Measurements from ENCODE around the gene DYRK3.

The DYRK3 gene

DNA sequence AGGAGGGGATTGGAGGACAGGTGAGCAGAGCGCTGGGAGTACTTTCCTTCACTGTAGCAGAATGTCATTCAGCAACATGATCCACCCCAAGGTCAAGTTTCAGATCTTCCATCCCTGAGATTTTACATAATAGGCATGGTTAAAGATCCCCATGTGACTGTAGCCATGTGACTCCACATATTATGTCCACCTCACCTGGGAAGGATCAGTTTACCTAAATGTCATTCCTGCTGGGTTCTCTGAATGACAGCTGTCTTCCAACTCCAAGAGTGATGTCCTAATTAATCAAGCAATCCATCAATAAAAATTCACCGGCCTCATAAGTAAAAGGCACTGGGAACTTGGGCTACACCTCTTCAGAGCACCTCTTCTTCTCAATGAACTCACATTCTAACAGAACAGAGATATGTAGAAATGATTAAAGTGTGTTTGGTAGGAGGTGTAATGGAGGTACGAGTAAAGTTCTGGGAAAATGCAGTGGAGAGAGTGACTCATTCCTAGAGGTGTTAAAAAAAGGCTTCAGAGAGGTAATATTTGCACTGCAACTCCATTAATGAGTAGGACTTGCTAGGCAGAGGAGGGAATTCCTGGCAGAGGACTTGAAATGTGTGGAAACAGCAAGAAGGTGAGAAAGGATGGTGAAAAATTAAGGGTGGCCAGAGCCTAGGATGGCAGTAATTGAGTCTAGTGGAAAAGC is 27.2 kb downstream of the DYRK3 start:
- H3K4me3 ChIP-seq (ENCODE audit: low read length), result no peak overlapping the region
- no peaks in the 10 kb centered on the region for H3K36me3 ChIP-seq (ENCODE audit: control insufficient read depth, low read length)
- no peaks in the 10 kb centered on the region for H3K9me3 ChIP-seq (ENCODE audit: control insufficient read depth, insufficient read depth, low read length)
- peaks cover 5% of the 10 kb centered on the region; the same call in 1 of the 2 replicates for H3F3A ChIP-seq (ENCODE audit: control insufficient read depth, insufficient read depth)
- H3K27me3 ChIP-seq (ENCODE audit: control insufficient read depth, low read length), result peaks cover 36% of the 10 kb centered on the region
- H3K4me2 ChIP-seq (ENCODE audit: low read length), result no peak overlapping the region
- H3K27ac ChIP-seq (ENCODE audit: low read depth, low read length), result no peak overlapping the region
- H3K79me2 ChIP-seq (ENCODE audit: control insufficient read depth, low read length), result no peaks in the 10 kb centered on the region
- TF ChIP-seq EZH2phosphoT487 (IDR thresholded peaks at IDR 0.05; ENCODE audit: borderline replicate concordance, low read length), result no peak
- TF ChIP-seq, protein P1, sequence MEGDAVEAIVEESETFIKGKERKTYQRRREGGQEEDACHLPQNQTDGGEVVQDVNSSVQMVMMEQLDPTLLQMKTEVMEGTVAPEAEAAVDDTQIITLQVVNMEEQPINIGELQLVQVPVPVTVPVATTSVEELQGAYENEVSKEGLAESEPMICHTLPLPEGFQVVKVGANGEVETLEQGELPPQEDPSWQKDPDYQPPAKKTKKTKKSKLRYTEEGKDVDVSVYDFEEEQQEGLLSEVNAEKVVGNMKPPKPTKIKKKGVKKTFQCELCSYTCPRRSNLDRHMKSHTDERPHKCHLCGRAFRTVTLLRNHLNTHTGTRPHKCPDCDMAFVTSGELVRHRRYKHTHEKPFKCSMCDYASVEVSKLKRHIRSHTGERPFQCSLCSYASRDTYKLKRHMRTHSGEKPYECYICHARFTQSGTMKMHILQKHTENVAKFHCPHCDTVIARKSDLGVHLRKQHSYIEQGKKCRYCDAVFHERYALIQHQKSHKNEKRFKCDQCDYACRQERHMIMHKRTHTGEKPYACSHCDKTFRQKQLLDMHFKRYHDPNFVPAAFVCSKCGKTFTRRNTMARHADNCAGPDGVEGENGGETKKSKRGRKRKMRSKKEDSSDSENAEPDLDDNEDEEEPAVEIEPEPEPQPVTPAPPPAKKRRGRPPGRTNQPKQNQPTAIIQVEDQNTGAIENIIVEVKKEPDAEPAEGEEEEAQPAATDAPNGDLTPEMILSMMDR (IDR thresholded peaks at IDR 0.05; ENCODE audit: low read depth, low read length, poor library complexity, severe bottlenecking), result no peak
- peaks cover 40% of the 10 kb centered on the region for H3K4me1 ChIP-seq (ENCODE audit: control insufficient read depth, low read length)
- H4K20me1 ChIP-seq (ENCODE audit: control insufficient read depth, insufficient read depth, low read depth, low read length), result no peaks in the 10 kb centered on the region
- no peaks in the 10 kb centered on the region for H3K9me2 ChIP-seq (replicated peaks; ENCODE audit: control insufficient read depth, low read length)

DNA sequence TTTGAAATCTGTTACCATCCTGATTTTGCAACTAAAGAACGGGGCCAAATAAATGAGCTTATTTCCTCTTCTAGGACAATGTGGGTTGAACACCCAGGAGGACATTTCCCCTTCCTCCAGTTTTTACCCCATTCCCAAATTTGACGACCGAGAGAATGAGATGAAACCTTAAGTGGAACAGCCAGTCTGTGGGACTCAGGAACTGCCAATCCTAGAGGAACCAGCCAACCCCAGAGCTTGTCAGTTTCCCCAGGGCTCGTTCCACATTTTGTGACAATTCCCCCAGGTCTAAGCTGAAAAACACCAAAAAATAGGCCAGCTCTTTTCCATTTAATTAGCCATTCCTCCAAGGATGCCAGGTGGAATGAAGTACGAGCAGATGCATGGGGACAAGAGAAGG is 28.0 kb downstream of the DYRK3 start:
- H3K36me3 ChIP-seq (ENCODE audit: control insufficient read depth, low read length), result no peaks in the 10 kb centered on the region
- peaks cover 37% of the 10 kb centered on the region for H3K4me1 ChIP-seq (ENCODE audit: control insufficient read depth, low read length)
- H4K20me1 ChIP-seq (ENCODE audit: control insufficient read depth, insufficient read depth, low read depth, low read length), result no peaks in the 10 kb centered on the region
- peak overlapping the region; percentile 53 for H3K4me3 ChIP-seq (ENCODE audit: low read length)
- TF ChIP-seq, protein P1 (IDR thresholded peaks at IDR 0.05; ENCODE audit: low read depth, low read length, poor library complexity, severe bottlenecking), result no peak
- no peak for TF ChIP-seq EZH2phosphoT487 (IDR thresholded peaks at IDR 0.05; ENCODE audit: borderline replicate concordance, low read length)
- no peaks in the 10 kb centered on the region for H3K79me2 ChIP-seq (ENCODE audit: control insufficient read depth, low read length)
- H3F3A ChIP-seq (ENCODE audit: control insufficient read depth, insufficient read depth), result no peaks in the 10 kb centered on the region
- no peaks in the 10 kb centered on the region for H3K9me3 ChIP-seq (ENCODE audit: control insufficient read depth, insufficient read depth, low read length)
- peak overlapping the region; percentile 68 for H3K4me2 ChIP-seq (ENCODE audit: low read length)
- H3K27ac ChIP-seq (ENCODE audit: low read depth, low read length), result no peak overlapping the region
- H3K9me2 ChIP-seq (replicated peaks; ENCODE audit: control insufficient read depth, low read length), result no peaks in the 10 kb centered on the region
- H3K27me3 ChIP-seq (ENCODE audit: control insufficient read depth, low read length), result peaks cover 39% of the 10 kb centered on the region

DNA sequence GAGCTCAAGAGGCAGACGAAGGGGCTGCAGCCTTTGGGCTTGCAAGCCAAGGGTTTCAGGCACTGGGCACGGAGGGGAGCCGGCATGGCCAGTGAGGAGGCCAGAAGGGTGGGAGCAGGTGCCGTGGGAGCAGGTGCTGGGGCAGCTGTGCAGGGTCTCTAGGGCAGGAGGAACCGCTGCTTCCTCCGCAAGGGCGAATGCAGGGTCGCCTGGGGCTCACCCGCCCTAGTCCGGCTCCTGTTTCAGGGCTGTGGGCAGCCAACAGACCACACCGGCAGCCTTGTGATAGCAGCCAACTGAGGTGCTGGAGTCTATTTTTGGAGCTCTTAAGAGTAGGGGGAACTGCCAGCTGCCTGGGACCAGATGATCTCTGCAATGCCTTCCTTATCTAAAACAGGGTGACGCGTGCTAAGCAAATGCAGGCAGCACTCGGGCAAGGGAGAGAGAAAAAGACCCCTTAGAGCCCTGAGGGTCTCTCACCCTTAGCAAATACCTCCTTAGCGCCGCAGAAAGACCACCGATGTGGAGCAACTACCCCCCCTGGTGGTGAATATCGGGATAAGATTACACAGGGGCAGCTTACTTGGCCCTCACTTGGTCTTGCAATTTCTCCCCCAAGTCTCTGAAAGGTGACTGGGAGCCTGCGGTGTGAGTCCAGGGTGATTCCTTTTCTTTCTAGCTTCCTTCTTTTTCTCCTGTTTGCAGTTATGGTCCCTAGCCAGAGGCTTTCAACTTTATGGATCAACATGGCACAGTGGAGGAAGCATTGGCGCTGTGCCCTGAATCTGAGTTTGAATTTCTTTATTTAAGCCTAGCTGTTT is 28.7 kb downstream of the DYRK3 start:
- Histone ChIP-seq H4K20me1 (ENCODE audit: control insufficient read depth, insufficient read depth, low read depth, low read length) (no peaks in the 10 kb centered on the region), H3K4me3 (ENCODE audit: low read length) (peak overlapping the region; percentile 53), H3K79me2 (ENCODE audit: control insufficient read depth, low read length) (no peaks in the 10 kb centered on the region), H3K4me1 (ENCODE audit: control insufficient read depth, low read length) (peaks cover 35% of the 10 kb centered on the region), H3K27me3 (ENCODE audit: control insufficient read depth, low read length) (peaks cover 39% of the 10 kb centered on the region), H3K9me3 (ENCODE audit: control insufficient read depth, insufficient read depth, low read length) (no peaks in the 10 kb centered on the region), H3K4me2 (ENCODE audit: low read length) (peak overlapping the region; percentile 68), H3F3A (ENCODE audit: control insufficient read depth, insufficient read depth) (no peaks in the 10 kb centered on the region), H3K27ac (ENCODE audit: low read depth, low read length) (no peak overlapping the region), H3K9me2 (replicated peaks; ENCODE audit: control insufficient read depth, low read length) (no peaks in the 10 kb centered on the region), H3K36me3 (ENCODE audit: control insufficient read depth, low read length) (no peaks in the 10 kb centered on the region)
- TF ChIP-seq, protein P1 (IDR thresholded peaks at IDR 0.05; ENCODE audit: low read depth, low read length, poor library complexity, severe bottlenecking), result peak; percentile 94
- no peak for TF ChIP-seq EZH2phosphoT487 (IDR thresholded peaks at IDR 0.05; ENCODE audit: borderline replicate concordance, low read length)
